HG02588 (cell line): ENCODE data around the gene FAM83E.
"Not testable (repeated sequence)": the region's sequence is repeated elsewhere in the genome, so short reads cannot be mapped to it uniquely, and the experiment has no call there.

ENCODE experiments used
- ATAC-seq: cut with Tn5 transposase; IDR thresholded peaks from one replicate; pipeline ENCODE4 v1.9.1; 2021; ENCODE audit warnings: mild to moderate bottlenecking, moderate library complexity; ENCODE audit not compliant: unreplicated experiment

FAM83E gene

GRCh38 chr19:48614436-48615230, at the start of gene FAM83E:
Gene FAM83E, minus strand, starts transcription at chr19:48615076. Its CDS starts 1,704 bp downstream, at chr19:48613372.
- no peak for ATAC-seq

- ATAC-seq, result no peak
Measured at GRCh38 chr19:48664476-48664875, 49.6 kb upstream of the FAM83E start.

- ATAC-seq, result no peak
Measured at GRCh38 chr19:48663667-48664066, 48.8 kb upstream of the FAM83E start.

- no peak for ATAC-seq
Measured at GRCh38 chr19:48661711-48662090, 46.8 kb upstream of the FAM83E start.

GRCh38 chr19:48660852-48661710, 46.2 kb upstream of the FAM83E start:
- ATAC-seq, result peak; percentile 83

GRCh38 chr19:48659768-48660167, 44.9 kb upstream of the FAM83E start:
- ATAC-seq, result no peak

GRCh38 chr19:48658483-48658882, 43.6 kb upstream of the FAM83E start:
- no peak for ATAC-seq

GRCh38 chr19:48657828-48658227, 43.0 kb upstream of the FAM83E start:
- not testable (repeated sequence) for ATAC-seq

- ATAC-seq, result no peak
Measured at GRCh38 chr19:48656840-48657474, 42.1 kb upstream of the FAM83E start.

- ATAC-seq, result no peak
Measured at GRCh38 chr19:48654299-48655059, 39.6 kb upstream of the FAM83E start.

GRCh38 chr19:48651683-48652048, 36.8 kb upstream of the FAM83E start:
- no peak for ATAC-seq

GRCh38 chr19:48650974-48651682, 36.3 kb upstream of the FAM83E start:
- no peak for ATAC-seq

- no peak for ATAC-seq
Measured at GRCh38 chr19:48648134-48648533, 33.3 kb upstream of the FAM83E start.

- no peak for ATAC-seq
Measured at GRCh38 chr19:48646722-48647216, 31.9 kb upstream of the FAM83E start.

GRCh38 chr19:48646001-48646721, 31.3 kb upstream of the FAM83E start, which contains the start of gene CA11:
Gene CA11, minus strand, starts transcription at chr19:48646187. Its CDS starts 555 bp downstream, at chr19:48645632.
- peak; percentile 69 for ATAC-seq

GRCh38 chr19:48645620-48646000, 30.7 kb upstream of the FAM83E start:
- no peak for ATAC-seq

GRCh38 chr19:48644839-48645619, 30.2 kb upstream of the FAM83E start:
- no peak for ATAC-seq

GRCh38 chr19:48644355-48644754, 29.5 kb upstream of the FAM83E start:
- no peak for ATAC-seq
